CD4-positive, alpha-beta T cell treated with Interleukin-6 for 4 hours (primary cell): ENCODE measurements around the gene BMP6.
"Not testable (repeated sequence)": the region's sequence is repeated elsewhere in the genome, so short reads cannot be mapped to it uniquely, and the experiment has no call there.

Source experiments
- DNase-seq: peaks from one replicate; pipeline ENCODE4 v3.0.0-alpha.2; 2020; ENCODE audit warnings: mixed read lengths

BMP6 gene

GRCh38 chr6:7798751-7799150 is 72.9 kb downstream of the BMP6 start:
- no peak for DNase-seq

GRCh38 chr6:7802662-7803061 is 76.8 kb downstream of the BMP6 start:
- no peak for DNase-seq

GRCh38 chr6:7803214-7803613 is 77.3 kb downstream of the BMP6 start:
- DNase-seq, result no peak

GRCh38 chr6:7805078-7805849 is 79.4 kb downstream of the BMP6 start:
- DNase-seq, result no peak

- no peak for DNase-seq
Observed at GRCh38 chr6:7805850-7806214, 79.9 kb downstream of the BMP6 start.

- no peak for DNase-seq
Observed at GRCh38 chr6:7806711-7807110, 80.8 kb downstream of the BMP6 start.

GRCh38 chr6:7809346-7809745 is 83.4 kb downstream of the BMP6 start:
- DNase-seq, result no peak

GRCh38 chr6:7811441-7811840 is 85.5 kb downstream of the BMP6 start:
- DNase-seq, result no peak

GRCh38 chr6:7812623-7813022 is 86.7 kb downstream of the BMP6 start:
- no peak for DNase-seq

- DNase-seq, result no peak
Observed at GRCh38 chr6:7813193-7813592, 87.3 kb downstream of the BMP6 start.

GRCh38 chr6:7813704-7814103 is 87.8 kb downstream of the BMP6 start:
- no peak for DNase-seq

GRCh38 chr6:7815716-7816115 is 89.8 kb downstream of the BMP6 start:
- no peak for DNase-seq

GRCh38 chr6:7817184-7817583 is 91.3 kb downstream of the BMP6 start:
- DNase-seq, result not testable (repeated sequence)

- no peak for DNase-seq
Observed at GRCh38 chr6:7818257-7819214, 92.6 kb downstream of the BMP6 start.

- DNase-seq, result no peak
Observed at GRCh38 chr6:7819431-7820015, 93.6 kb downstream of the BMP6 start.

- no peak for DNase-seq
Observed at GRCh38 chr6:7820288-7820835, 94.5 kb downstream of the BMP6 start.

- DNase-seq, result no peak
Observed at GRCh38 chr6:7821426-7821825, 95.5 kb downstream of the BMP6 start.

GRCh38 chr6:7823552-7823951 is 97.7 kb downstream of the BMP6 start:
- DNase-seq, result no peak

GRCh38 chr6:7825986-7826385 is 100.1 kb downstream of the BMP6 start:
- DNase-seq, result no peak

- DNase-seq, result no peak
Observed at GRCh38 chr6:7827142-7827541, 101.2 kb downstream of the BMP6 start.

GRCh38 chr6:7828124-7828523 is 102.2 kb downstream of the BMP6 start:
- no peak for DNase-seq

- DNase-seq, result no peak
Observed at GRCh38 chr6:7832904-7833750, 107.2 kb downstream of the BMP6 start.

- no peak for DNase-seq
Observed at GRCh38 chr6:7833751-7834070, 107.8 kb downstream of the BMP6 start.
